AG09319 (cell line): ENCODE measurements around the gene PEX26.
"Not testable (repeated sequence)": the region's sequence is repeated elsewhere in the genome, so short reads cannot be mapped to it uniquely, and the experiment has no call there.

Experiments used
- DNase-seq: peaks from one replicate; pipeline ENCODE4 v3.0.0-alpha.2; 2010; ENCODE audit warnings: low read depth; ENCODE audit errors: extremely low read depth
- CTCF ChIP-seq: IDR thresholded peaks from 2 replicates; pipeline ENCODE4 v1.5.1; 2011; ENCODE audit warnings: low read depth, mild to moderate bottlenecking, inconsistent platforms, low read length, moderate library complexity

PEX26 gene

GRCh38 chr22:18121506-18121905 is 43.7 kb downstream of the PEX26 start:
- no peak for DNase-seq
- no peak for TF ChIP-seq CTCF

- no peak for DNase-seq
Measured at GRCh38 chr22:18121954-18122554, 44.3 kb downstream of the PEX26 start.

GRCh38 chr22:18123476-18124025 is 45.8 kb downstream of the PEX26 start:
- not testable (repeated sequence) for DNase-seq

More at GRCh38 chr22:18121954-18122554, 44.3 kb downstream of the PEX26 start:
- no peak for TF ChIP-seq CTCF

GRCh38 chr22:18126606-18127005 is 48.8 kb downstream of the PEX26 start:
- DNase-seq, result no peak
- no peak for TF ChIP-seq CTCF

- no peak for TF ChIP-seq CTCF
Measured at GRCh38 chr22:18130018-18130417, 52.2 kb downstream of the PEX26 start.

GRCh38 chr22:18130699-18131429 is 53.1 kb downstream of the PEX26 start:
- TF ChIP-seq CTCF, result no peak
- DNase-seq, result no peak

More at GRCh38 chr22:18130018-18130417, 52.2 kb downstream of the PEX26 start:
- no peak for DNase-seq

- no peak for TF ChIP-seq CTCF
- DNase-seq, result no peak
Measured at GRCh38 chr22:18133452-18133851, 55.7 kb downstream of the PEX26 start.
